ENCODE results near the gene GPSM1.
"Not testable (repeated sequence)": the region's sequence is repeated elsewhere in the genome, so short reads cannot be mapped to it uniquely, and the experiment has no call there.

The GPSM1 gene

DNA sequence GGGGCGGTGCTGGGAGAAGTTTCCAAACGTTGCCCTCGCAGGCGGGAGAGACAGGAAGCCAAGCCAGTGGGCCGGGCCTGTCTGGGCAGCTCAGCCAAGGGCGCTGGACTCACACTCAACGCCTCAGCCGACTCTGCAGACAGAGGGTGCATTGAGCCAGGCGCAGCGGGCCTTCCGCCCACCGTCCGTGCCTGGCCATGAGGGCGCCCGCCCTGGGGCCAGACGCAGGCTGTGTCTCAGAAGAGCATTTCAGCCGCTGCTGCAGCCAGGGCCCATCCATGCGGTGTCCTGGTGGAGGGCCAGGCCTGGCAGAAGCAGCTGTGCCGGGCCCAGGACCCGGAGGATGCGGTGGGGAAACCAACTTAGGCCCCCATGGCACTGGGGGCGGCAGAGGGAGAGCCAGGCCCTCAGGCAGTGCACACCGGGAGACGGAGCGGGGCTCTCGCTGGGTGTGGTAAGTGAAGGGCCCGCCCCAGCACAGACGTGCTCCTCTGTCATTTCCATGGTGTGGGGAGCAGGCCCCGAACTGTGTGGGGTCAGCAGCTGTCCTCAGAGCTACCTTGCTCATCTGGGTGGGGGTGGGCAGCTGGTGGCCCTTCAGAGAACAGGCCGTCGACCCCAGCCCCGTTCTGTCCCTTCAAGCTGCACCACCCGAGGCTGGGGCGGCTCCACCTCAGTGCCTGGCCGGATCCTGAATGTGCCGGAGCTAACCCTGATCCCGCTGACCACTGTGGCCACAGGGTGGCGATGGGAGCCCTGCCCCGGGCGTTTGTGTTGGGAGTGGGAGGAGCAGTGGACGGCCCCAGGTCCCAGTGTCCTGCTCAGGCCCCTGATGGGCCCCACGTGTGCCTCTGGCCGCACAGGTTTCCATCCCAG lies 18.2 kb downstream of the GPSM1 start:
- no peak for DNase-seq (ENCODE audit: low read depth)

DNA sequence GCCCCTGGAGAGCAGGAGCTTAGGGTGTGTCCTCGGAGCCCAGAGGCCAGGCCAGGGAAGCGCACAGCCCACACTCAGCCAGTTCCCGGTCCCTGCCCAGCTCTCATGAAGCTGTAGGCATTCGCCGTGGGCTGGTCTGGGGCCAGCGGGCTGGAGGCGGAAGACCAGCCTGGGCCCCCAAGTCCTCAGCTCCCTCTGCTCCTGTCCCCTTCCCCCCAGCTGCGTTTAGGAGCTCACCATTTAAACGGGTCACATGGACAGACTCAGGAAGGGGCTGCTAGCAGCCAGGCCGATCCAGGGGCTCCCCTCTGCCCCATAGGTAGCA lies 18.8 kb downstream of the GPSM1 start:
- DNase-seq (ENCODE audit: low read depth): no peak

DNA sequence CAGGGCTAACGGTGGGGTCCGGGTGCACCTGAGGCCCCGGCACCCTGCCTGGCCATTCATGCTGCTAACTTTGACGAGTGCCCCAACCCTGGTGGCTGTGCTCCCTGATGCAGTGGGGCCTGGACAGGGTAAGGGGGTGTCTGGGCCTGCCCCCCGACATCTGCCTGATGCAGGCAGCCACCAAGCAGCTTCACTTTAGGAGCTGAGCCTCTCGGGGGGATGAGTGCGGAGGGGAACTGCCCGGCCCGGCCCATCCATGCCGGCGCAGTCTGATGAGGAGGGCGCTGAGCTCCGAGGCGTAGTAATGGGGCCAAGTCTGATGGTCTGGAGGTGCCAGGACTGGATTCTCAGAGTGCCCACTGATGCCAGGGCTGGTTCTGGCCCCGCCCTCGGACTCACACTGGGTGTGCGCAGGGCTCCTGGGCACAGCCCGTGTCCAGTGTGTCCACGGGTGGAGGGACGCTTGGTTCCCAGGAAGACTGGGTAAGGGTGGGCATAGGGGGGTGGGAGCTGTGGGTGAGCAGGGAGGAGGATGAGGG lies 19.7 kb downstream of the GPSM1 start:
- DNase-seq (ENCODE audit: low read depth): no peak

DNA sequence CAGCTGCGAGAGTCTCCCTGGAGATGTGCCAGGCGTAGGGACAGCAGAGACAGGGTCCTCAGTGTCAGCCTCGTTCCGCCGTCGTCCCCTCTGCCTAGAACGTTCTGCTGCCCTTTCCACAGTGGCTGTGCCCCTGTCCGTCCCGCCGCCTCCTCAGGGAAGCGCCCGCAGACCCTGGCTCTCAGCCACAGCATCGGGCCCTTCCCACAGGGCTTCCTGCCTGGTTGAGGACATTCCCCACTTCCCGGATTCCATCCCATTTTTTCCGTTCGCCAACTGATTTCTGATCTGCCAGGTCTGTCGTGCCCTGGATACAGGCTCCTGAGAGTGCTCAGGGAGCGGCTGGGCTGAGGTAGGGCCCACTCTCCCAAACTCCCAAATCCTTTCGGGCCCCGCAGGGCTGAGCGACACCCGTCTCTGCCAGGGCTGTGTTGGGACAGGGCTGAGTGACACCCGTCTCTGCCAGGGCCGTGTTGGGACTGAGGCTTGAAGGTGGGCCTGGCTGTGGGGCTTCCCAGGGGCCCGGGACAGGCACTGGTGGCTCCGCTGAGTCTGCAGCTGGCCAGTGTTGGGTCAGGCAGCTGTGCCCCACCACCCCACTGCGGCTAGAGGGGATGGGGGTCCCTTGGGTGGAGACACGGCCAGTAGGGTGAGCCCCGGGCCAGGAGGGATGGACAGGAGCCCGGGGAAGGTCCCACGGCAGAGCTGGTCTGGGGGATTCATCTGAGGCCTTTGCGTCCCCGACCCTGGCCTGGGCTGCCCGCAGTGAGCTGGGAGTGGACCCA lies 20.3 kb downstream of the GPSM1 start:
- DNase-seq (ENCODE audit: low read depth): no peak

DNA sequence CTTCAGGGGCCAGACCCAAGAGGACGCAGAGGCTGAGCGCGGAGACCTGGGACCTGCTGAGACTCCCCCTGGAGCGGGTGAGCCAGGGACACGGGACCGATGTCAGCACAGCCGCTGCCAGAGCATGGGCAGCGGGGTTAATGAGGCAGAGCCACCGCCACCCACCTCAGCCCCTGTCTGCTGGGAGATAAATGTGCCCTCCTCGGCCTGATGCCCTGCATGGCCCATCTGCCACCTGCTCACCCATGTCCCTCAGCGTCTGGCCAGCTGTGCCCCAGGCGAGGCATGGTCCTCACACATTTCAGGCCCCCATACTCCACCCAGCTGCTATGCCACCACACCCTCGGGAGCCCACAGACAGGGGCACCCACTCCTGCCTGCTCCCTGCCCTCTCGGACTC lies 21.4 kb downstream of the GPSM1 start:
- no peak for DNase-seq (ENCODE audit: low read depth)

DNA sequence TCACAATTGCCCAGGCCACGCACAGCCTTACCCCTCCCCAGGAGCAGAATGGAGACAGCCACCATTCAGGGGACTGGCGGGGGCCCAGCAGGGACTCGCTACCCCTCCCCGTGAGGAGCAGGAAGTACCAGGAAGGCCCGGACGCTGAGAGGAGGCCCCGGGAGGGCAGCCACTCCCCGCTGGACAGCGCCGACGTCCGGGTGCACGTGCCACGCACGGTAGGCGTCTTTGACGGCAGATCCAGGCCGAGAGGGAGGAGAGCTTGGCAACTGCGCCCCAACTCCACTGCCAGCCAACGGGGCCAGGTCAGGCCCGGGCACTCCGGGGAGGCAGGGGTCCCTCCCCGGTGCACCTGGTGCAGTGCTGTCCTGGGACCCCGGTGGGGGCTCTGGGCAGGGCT lies 22.2 kb downstream of the GPSM1 start:
- no peak for DNase-seq (ENCODE audit: low read depth)

DNA sequence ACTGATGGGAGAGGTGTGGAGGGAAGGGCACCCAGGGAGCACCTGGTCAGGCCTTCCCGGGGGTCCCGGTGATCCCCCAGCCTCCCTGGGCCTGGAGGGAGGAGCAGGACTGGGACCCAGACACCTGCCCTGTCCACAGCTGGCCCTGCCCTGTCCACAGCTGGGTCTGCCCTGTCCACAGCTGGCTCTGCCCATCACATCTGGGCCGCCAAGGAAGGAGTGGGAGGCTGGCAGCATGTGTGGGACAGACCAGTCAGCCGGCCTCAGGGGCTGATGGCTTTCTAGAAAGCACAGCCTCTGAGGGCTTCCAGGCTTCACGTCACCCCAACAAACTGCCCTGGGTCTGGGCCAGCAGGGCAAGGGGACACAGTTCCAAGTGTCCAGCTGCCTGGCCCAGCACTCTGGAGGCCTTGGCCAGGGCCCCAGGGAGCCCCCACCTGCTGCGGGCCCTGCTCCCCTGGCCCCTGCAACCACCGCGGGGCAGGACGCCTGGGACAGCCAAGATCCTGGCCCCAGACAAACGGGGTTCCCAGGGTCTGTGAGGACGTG lies 24.0 kb downstream of the GPSM1 start:
- no peak for DNase-seq (ENCODE audit: low read depth)

DNA sequence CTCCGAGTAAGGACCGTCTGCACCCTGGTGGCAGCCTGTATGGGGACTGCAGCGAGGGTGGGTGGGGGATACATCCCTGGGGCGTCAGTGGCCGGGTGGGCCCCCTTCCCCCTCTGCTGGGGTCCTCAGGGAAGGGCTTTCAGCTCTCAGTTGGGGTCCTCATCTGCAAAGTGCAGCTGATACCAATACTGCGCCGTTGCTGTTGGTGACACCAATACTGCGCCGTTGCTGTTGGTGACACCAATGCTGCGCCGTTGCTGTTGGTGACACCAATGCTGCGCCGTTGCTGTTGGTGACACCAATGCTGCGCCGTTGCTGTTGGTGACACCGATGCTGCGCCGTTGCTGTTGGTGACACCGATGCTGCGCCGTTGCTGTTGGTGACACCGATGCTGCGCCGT lies 24.5 kb downstream of the GPSM1 start:
- not testable (repeated sequence) for DNase-seq (ENCODE audit: low read depth)

DNA sequence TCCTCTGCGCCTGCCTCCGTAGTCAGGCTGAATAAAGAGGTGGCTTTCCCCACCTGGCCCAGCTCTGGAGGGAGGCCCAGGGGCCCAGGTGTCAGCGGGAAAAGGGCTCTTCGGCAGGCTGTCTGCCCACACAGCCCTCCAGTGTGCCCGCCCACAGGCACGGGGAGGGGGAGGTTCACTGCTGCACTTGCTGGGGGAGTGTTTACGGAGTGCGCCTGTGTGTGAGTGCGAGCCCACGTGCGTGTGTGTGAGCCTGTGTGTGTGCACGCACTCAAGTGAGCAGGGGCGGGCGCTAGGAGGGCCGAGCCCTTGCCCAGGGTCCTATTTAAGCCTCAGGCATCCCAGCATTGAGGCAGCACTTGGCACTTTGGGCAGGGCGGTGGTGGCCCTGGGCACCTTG lies 25.3 kb downstream of the GPSM1 start:
- DNase-seq (ENCODE audit: low read depth): no peak

DNA sequence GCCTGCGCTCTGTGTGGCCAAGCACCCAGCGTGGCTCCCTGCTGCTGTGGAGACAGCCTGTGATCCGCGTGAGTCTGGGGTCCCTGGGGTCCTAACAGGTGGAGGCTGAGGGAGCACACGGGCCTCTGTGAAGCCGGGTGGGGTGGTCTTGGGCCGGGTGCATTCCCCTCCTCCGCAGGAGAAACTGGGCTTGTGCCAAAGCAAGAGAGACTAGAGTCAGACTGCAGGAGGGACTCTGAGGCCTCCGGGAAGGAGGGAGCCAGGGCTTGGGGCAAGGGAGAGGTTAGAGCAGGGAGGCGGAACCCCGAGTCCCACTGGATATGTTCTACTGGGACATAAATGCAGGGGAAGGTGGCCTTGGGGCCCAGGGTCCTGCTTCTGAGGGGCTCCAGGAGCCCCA lies 25.7 kb downstream of the GPSM1 start:
- no peak for DNase-seq (ENCODE audit: low read depth)

DNA sequence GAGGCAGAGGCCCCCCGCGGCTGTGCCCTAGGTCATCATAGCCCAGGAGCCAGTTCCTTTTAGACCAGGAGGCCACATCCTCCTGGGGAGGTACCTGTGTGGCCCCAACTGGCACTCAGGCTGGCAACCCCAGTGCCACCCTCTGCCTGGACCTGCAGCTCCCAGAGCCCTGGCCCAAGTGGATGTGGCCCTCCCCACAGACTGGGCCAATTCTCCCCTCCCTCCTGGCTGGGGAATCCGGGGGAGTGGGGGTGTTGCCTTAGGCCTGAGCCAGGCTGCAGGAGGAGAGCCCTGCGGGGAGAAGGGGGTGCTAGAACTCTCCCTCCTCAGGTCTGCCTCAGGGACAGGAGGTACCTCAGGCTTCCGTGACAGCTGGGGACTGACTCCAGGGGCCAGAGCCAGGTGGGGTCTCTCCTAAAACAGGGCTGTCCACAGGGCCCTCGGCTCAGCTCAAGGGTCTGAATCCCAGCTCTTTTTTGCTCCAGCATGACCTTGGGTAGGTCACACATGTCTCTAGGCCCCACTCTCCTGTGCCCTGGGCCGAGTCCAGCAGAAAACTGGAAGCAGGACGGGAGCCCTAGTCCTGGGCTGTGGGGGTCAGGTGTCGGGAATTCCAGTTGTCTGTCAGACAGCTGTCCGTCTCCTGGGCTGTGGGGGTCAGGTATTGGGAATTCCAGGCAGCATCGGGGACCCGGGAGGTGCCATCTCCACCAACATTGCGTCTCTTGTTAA lies 26.6 kb downstream of the GPSM1 start:
- DNase-seq (ENCODE audit: low read depth): no peak

DNA sequence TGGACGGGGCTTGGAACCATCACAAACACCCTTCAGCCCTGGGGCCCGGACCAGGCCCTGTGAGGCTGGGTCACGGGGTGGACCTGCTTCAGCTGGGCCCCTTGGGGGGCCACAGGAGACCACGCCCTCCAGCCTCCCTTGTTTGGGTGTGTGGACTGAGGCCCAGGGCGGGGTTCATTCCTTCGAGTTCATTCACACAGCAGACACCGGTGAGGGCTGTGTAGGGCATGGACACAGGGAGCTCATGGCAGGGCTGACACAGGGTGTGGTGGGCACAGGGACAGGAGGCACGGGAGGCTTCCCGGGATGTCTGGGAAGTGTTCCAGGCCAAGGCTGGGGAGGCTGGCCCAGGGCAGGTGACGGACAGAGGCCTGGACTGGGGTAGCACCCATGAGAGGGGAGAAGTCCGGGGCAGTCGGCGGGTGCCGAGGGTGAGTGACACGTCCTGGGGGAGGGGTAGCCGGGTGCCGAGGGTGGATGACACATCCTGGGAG lies 27.3 kb downstream of the GPSM1 start:
- DNase-seq (ENCODE audit: low read depth): no peak

DNA sequence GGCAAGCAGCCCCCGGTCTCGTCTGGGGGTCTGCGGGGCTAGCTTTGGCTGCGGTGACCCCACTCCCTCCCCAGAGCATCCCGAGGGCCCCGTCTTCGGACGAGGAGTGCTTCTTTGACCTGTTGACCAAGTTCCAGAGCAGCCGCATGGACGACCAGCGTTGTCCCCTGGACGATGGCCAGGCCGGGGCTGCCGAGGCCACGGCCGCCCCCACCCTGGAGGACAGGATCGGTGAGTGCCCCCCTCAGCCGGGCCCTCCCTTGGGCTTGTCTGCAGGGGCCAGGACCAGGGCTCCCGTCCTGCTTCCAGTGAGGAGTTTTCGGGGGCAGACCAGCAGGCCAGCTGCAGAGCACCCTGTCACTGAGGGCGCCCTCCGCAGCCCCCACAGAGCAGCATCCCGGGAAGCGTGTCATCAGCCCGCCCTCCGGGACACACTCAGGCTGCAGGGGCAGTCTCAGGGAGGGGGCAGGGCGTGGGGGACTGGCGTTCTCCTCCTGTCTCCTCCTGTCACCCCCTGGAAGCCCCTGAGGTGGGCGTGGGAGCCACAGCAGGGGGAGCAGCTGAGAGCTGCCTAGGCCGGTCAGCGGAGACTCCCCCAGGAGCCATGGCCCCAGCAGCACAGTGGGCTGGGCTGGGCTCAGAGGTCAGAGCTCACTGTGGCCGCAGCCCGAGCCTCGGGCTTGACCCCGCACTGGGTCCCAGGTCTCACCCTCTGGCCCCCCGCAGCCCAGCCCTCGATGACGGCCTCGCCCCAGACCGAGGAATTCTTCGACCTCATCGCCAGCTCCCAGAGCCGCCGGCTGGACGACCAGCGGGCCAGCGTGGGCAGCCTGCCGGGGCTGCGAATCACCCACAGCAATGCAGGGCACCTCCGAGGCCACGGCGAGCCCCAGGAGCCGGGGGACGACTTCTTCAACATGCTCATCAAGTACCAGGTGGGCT lies 28.5 kb downstream of the GPSM1 start:
- no peak for DNase-seq (ENCODE audit: low read depth)

DNA sequence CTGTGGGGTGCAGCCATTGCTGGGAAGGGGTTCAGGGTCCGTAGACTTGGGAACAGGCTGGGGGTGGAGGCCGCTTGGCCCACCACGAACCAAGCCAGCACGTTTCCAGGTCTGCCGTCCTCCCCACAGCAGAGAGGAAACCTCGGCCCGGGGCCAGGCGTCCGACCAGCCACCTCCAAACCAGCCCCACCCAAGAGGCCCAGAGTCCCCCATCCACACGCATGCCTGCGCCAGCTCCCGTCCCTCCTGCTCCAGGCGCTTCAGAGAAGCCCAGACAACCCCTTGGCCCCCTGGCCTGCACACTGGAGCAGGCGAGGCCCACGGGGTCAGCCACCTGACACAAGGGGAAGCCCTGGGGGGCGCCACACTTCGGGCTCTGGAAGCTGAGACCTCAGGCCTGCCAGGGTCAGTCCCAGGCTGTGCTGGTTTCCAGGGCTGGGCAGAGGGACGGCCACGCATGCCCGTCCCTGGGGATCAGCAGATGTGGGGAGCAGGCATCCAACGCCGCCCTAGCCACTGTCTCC lies 29.9 kb downstream of the GPSM1 start:
- no peak for DNase-seq (ENCODE audit: low read depth)

DNA sequence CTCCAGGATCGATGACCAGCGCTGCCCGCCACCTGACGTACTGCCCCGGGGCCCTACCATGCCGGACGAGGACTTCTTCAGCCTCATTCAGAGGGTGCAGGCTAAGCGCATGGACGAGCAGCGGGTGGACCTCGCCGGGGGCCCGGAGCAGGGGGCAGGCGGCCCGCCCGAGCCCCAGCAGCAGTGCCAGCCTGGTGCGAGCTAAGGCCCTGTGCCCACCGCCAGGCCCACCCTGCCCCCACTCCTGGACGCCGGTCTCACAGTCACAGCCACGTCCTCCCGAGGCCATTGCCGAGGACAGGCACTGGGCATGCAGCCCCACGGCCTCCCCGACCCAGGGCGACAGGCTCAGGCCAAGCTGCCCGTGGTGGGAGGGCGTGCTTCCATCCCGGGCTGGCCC lies 30.7 kb downstream of the GPSM1 start:
- no peak for DNase-seq (ENCODE audit: low read depth)

DNA sequence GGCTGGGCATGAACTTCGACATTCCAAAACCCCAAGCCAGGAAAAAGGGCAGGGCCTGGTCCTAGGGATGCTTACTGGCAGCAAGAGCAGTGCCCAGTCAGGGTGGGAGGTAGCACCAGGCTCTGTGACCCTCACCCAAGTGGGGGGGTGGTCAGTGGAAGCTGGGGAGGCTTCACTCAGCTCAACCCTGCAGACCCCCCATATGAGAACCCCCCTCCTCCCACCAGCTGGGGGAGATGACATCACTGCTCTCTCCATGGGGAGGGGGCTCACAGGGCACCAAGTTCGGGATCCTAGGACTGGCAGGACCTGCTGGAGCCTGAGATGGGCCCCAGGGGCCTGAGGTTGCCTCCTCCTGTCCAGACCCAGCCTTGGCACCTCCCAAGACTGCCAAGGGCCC lies 31.5 kb downstream of the GPSM1 start:
- DNase-seq (ENCODE audit: low read depth): no peak

DNA sequence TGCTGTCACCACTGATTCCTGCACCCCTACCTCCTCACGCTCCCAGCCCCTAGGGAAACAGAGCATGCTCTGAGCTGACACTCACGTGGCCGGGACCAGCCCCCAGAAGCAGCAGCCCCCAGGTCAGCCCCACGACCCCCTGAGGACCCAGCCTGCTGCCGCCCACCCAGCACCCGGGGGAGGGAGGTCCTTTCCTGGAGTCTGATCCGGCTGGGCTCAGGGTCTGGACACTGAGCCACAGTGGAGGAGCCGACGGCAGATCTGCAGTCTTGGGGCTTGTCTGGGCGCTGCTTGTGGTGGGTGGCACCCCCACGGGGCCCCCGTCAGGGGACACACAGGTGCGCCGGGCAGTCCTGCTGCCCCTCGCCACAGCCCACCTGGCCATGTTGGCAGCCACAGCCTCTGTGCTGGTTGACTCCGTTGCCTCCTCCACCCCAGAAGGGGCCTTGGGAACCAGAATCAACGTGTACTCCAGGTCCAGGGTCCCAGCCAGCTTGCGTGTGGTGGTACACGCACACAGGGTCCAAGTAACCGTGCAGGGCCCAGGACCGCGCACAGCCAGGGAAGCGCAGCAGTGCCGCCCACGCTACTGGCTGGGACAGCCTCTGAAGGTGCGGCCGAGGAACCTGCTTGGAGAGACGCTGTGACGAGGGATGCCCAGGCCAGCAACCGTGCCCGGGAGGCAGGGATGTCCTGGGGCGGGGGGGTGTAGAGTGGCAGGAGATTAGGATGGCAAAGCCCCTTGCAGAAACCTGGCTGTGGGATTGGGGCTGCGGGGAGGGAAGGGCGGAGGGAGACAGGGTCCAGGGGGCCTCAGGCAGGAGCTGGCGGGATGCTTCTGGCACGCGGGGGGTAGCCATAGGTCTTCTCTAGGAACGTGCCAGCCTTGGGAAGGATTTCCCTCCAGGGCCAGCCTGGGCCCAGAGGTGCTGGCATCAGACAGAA lies 32.7 kb downstream of the GPSM1 start:
- no peak for DNase-seq (ENCODE audit: low read depth)

DNA sequence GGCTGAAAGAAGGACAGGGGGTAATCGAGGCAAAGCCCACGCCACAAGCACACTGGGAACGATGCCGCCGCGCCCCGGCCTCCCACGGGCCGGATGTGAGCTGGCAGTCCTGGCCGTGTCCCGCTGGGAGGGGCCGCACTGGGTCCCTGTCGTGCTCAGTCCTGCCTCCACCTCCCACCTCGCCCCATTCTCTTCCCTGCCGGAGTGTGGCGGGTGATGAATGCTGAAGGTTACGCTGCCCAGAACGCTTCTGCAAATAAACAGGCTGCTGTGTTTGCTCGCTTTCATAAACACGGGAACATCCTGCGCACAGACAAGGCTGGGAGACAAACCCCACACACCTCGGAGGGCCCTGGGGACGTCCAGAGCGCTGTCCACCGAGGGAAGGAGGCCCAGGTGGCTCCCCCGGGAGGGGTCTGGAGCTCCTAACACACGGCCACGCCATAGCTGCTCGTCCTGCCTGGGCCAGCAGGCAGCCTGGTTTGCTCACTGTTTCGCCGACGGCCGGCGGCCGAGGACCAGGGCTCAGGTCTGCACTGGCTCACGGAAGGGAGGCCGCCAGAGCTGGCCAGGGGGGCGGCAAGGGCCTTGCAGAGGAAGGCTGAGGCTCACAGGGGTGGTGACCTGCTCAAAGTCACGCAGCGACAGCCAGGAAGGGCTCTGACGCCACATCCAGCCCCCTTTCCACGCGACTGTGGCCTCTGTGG lies 33.9 kb downstream of the GPSM1 start:
- no peak for DNase-seq (ENCODE audit: low read depth)

Data from activated T-cell treated with anti-CD3 and anti-CD28 coated beads for 1 hour (primary cell).